GM23248 (cell line): Measurements from ENCODE around the gene PADI1. TPM values are rescaled to one million over a fixed set of nuclear protein-coding genes. Genes with fewer than 3 reads are reported as not detected.
"Not testable (repeated sequence)": the region's sequence is repeated elsewhere in the genome, so short reads cannot be mapped to it uniquely, and the experiment has no call there.

Experiments used
- DNase-seq: peaks from one replicate; pipeline ENCODE4 v3.0.0-alpha.2; 2015
- H2AFZ ChIP-seq: fragments of 200-600 bp; sonication (generic); 2 replicates; pipeline ENCODE4 v1.6.1; 2016; ENCODE audit warnings: antibody characterized with exemption
- H3F3A ChIP-seq: fragments of 200-600 bp; sonication (generic); 2 replicates; pipeline ENCODE4 v1.6.1; 2016; ENCODE audit warnings: mild to moderate bottlenecking, antibody characterized with exemption, mixed run types; ENCODE audit not compliant: insufficient read depth
- H3K27ac ChIP-seq: fragments of 200-600 bp; sonication (generic); 2 replicates; pipeline ENCODE4 v1.5.1; 2016; ENCODE audit warnings: mild to moderate bottlenecking
- H3K27me3 ChIP-seq: fragments of 200-600 bp; sonication (generic); replicated peaks from 2 replicates; pipeline ENCODE4 v1.6.1; 2016; ENCODE audit warnings: mild to moderate bottlenecking; ENCODE audit not compliant: insufficient read depth
- H3K36me3 ChIP-seq: fragments of 200-600 bp; sonication (generic); 2 replicates; pipeline ENCODE4 v1.6.1; 2016; ENCODE audit warnings: low read depth, mild to moderate bottlenecking
- H3K4me1 ChIP-seq: fragments of 200-600 bp; sonication (generic); 2 replicates; pipeline ENCODE4 v1.6.1; 2016; ENCODE audit warnings: mild to moderate bottlenecking; ENCODE audit not compliant: insufficient read depth
- H3K4me2 ChIP-seq: fragments of 200-600 bp; sonication (generic); one replicate; pipeline ENCODE4 v1.6.1; 2016; ENCODE audit warnings: mild to moderate bottlenecking; ENCODE audit not compliant: unreplicated experiment
- H3K4me3 ChIP-seq: fragments of 200-600 bp; sonication (generic); 2 replicates; pipeline ENCODE4 v1.5.1; 2016; ENCODE audit warnings: mild to moderate bottlenecking
- H3K79me2 ChIP-seq: fragments of 200-600 bp; sonication (generic); 2 replicates; pipeline ENCODE4 v1.6.1; 2016; ENCODE audit warnings: mild to moderate bottlenecking; ENCODE audit not compliant: insufficient read depth
- H3K9ac ChIP-seq: fragments of 200-600 bp; sonication (generic); 2 replicates; pipeline ENCODE4 v1.6.1; 2016; ENCODE audit warnings: mild to moderate bottlenecking
- H3K9me2 ChIP-seq: fragments of 200-600 bp; sonication (generic); 2 replicates; pipeline ENCODE4 v1.6.1; 2016; ENCODE audit warnings: mixed run types, mild to moderate bottlenecking, moderate library complexity; ENCODE audit not compliant: insufficient read depth
- H3K9me3 ChIP-seq: fragments of 200-600 bp; sonication (generic); one replicate; pipeline ENCODE4 v1.6.1; 2017; ENCODE audit warnings: low read depth
- H4K20me1 ChIP-seq: fragments of 200-600 bp; sonication (generic); 2 replicates; pipeline ENCODE4 v1.6.0; 2016; ENCODE audit not compliant: insufficient read depth
- EZH2 ChIP-seq: fragments of 200-600 bp; sonication (generic); IDR thresholded peaks from 2 replicates; pipeline ENCODE4 v1.6.1; 2018; ENCODE audit warnings: antibody characterized with exemption, mild to moderate bottlenecking; ENCODE audit not compliant: insufficient read depth, poor library complexity, severe bottlenecking
- EZH2phosphoT487 ChIP-seq: fragments of 200-600 bp; sonication (generic); IDR thresholded peaks from 2 replicates; pipeline ENCODE4 v1.6.1; 2018; ENCODE audit warnings: antibody characterized with exemption, moderate library complexity, mild to moderate bottlenecking, low read depth; ENCODE audit not compliant: insufficient read depth
- WGBS, 2 experiments: methylation state at CpG; one replicate each; pipeline ENCODE4 v1.1.6; 2015 to 2017; ENCODE audit warnings: low lambda C conversion rate in 2 of 2, low coverage in 1 of 2; ENCODE audit errors: missing lambda C conversion rate in 2 of 2; 5-methylcytosine and 5-hydroxymethylcytosine counted together
- in situ Hi-C: fragments of 300-500 bp; cut with MboI; formaldehyde crosslinking; loops from 2 replicates; pipeline ENCODE4 v1.15.0; 2020
- polyA plus RNA-seq: library from polyadenylated mRNA; unstranded; fragments of >200 nt; fragmentation: Nextera tagmentation; extraction: Ambion mirVana; gene quantifications from 2 replicates; pipeline ENCODE4 v1.2.1, GENCODE V29; 2016
- total RNA-seq: library from RNA; depleted of rRNA; stranded (reverse); fragments of >200 nt; shearing (Covaris generic); gene quantifications from 2 replicates; pipeline ENCODE4 v1.2.3, GENCODE V29; 2014

PADI1 gene
- total and polyA plus RNA-seq, 2 experiments from 2014 or later = under 0.01 to 0.14 TPM

DNA sequence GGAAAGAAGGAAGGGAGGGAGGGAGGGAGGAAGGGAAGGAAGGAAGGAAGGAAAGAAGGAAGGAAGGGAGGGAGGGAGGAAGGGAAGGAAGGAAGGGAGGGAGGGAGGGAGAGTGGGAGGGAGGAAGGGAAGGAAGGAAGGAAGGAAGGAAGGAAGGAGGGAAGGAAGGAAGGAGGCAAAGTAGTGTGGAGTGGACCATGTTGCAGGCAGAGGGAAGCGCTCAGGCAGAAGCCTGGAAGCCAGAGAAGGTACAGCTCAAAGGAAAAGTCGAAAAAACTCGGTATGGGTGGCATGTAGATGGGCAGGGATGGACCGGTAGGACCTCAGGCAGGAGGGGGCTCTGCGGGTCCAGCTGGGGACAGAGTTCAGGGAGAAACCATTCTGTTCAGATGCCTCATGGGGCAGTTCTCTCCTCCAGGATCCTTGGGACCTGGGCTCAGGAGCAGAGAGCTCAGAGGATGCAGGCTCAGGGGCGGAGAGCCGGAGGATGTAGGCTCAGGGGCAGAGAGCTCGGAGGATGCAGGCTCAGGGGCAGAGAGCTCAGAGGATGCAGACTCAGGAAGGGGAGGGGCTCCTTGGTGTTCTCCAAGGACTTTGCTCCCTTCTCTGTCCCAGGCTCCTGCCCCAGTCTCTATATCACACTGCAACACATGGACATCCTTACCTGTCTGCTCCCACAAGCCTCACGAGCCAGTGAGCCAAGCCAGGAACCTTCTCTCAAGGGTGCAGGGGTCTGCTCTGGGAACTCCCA, 30.4 kb downstream of the PADI1 start:
- no peak for DNase-seq
- no peaks in the 10 kb centered on the region for H4K20me1 ChIP-seq
- in situ Hi-C loops = loop anchor here (5.0 kb wide), 1 partner anchor 108 kb away; no protein-coding TSS in a partner anchor
- H3K4me1 ChIP-seq = peaks cover 25% of the 10 kb centered on the region
- H3K9me3 ChIP-seq = no peaks in the 10 kb centered on the region
- H3K27ac ChIP-seq = no peak overlapping the region
- no peak overlapping the region for H3K4me2 ChIP-seq
- TF ChIP-seq EZH2 (no peak), EZH2phosphoT487 (no peak)
- H3K9ac ChIP-seq = no peak overlapping the region
- no peaks in the 10 kb centered on the region for H3K27me3 ChIP-seq
- no peak overlapping the region for H2AFZ ChIP-seq
- H3K9me2 ChIP-seq = no peaks in the 10 kb centered on the region
- H3K4me3 ChIP-seq = no peak overlapping the region
- no peaks in the 10 kb centered on the region for H3K36me3 ChIP-seq
- WGBS, 2 experiments = 88 to 90% methylated on average over 8 to 9 of the region's 9 CpGs
- no peaks in the 10 kb centered on the region for H3K79me2 ChIP-seq
- H3F3A ChIP-seq = peaks cover 20% of the 10 kb centered on the region

DNA sequence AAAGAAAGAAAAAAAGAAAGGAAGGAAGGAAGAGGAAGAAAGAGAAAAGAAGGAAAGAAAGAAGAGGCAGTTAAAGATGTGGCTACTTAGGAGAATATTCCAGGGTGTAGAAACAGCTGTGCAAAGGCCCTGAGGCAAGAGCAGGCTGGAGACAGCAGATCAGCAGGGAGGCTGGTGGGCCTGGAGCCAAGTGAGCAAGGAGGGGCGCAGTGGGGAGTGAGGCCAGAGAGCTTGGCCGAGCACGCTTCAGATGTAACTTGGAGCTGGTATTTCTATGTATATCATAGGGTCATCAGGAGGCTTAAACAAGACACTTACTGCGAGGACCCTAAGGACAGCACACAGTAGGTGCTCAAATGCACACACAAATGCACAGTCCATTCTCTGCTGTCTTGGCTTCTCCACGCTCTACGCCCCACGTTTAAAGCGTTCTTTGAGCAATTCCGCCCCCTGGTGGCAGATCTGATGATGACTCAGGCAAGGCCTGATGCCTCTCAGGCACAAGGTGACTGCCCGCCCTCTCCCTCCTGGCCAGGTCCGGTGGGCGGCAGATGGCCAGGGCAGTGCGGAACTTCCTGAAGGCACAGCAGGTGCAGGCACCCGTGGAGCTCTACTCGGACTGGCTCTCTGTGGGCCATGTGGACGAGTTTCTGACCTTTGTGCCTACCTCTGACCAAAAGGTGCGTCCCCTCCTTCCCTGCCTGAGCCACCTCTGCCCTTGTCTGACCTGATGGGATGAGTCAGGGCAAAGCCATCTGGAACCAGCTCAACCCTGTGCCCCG, 32.0 kb downstream of the PADI1 start:
- peaks cover 25% of the 10 kb centered on the region for H3K4me1 ChIP-seq
- H3K4me2 ChIP-seq = no peak overlapping the region
- H3F3A ChIP-seq = peaks cover 18% of the 10 kb centered on the region
- H3K4me3 ChIP-seq = no peak overlapping the region
- H3K79me2 ChIP-seq = no peaks in the 10 kb centered on the region
- peak; percentile 83 for DNase-seq
- H3K9me3 ChIP-seq = no peaks in the 10 kb centered on the region
- H3K36me3 ChIP-seq = no peaks in the 10 kb centered on the region
- in situ Hi-C loops = loop anchor here (5.0 kb wide), 1 partner anchor 110 kb away; no protein-coding TSS in a partner anchor
- H3K27me3 ChIP-seq = no peaks in the 10 kb centered on the region
- H4K20me1 ChIP-seq = no peaks in the 10 kb centered on the region
- WGBS, 2 experiments = 25 to 28% methylated on average over 17 to 18 of the region's 18 CpGs
- no peak overlapping the region for H2AFZ ChIP-seq
- H3K9ac ChIP-seq = no peak overlapping the region
- TF ChIP-seq EZH2 = no peak
- TF ChIP-seq EZH2phosphoT487 = no peak
- no peaks in the 10 kb centered on the region for H3K9me2 ChIP-seq
- H3K27ac ChIP-seq = no peak overlapping the region

DNA sequence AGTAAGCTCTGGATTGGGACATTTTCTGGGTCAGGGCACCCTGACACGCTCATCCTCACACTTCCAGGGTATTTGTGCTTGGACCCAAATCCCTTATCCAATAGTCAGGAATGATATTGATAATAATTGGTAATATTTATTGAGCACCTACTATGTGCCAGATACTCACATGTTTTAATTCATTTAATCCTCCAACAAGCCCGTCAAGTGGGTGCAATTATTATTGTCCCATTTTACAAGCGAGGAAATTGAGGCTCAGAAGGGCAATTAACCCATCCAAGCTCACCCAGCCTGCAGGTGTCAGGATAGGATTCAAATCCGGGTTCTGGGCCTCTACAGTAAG, 32.6 kb downstream of the PADI1 start:
- H3K4me1 ChIP-seq = peaks cover 21% of the 10 kb centered on the region
- no peaks in the 10 kb centered on the region for H4K20me1 ChIP-seq
- 74 to 84% methylated on average over 4 of the region's 4 CpGs for WGBS, 2 experiments
- no peak overlapping the region for H3K9ac ChIP-seq
- no peaks in the 10 kb centered on the region for H3K79me2 ChIP-seq
- no peaks in the 10 kb centered on the region for H3K36me3 ChIP-seq
- no peaks in the 10 kb centered on the region for H3K9me2 ChIP-seq
- no peak overlapping the region for H3K4me2 ChIP-seq
- no peaks in the 10 kb centered on the region for H3K9me3 ChIP-seq
- peaks cover 12% of the 10 kb centered on the region for H3F3A ChIP-seq
- H3K27me3 ChIP-seq = no peaks in the 10 kb centered on the region
- no peak overlapping the region for H3K27ac ChIP-seq
- no peak overlapping the region for H3K4me3 ChIP-seq
- in situ Hi-C loops = loop anchor here (5.0 kb wide), 1 partner anchor 110 kb away; no protein-coding TSS in a partner anchor
- DNase-seq = no peak
- TF ChIP-seq EZH2phosphoT487 = no peak
- TF ChIP-seq EZH2 = no peak
- no peak overlapping the region for H2AFZ ChIP-seq

DNA sequence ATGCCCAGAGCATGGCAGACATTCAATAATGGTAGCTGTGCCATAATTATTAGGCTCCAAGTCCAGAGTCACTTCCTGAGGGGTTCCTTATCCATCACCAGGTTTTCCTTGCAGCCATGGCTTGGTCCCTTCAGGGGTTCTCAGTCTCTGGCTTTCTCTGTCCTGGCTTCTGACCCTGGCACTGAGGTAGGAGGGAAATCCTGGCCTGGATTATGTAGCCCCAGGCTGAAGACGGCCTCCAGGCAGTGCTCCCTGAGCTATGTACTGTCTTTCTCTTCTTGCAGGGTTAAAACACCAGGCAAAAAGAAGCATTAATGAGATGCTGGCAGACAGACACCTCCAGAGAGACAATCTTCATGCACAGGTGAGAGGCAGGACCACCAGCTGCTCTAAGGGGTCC, 34.5 kb downstream of the PADI1 start:
- no peak overlapping the region for H3K9ac ChIP-seq
- DNase-seq = peak; percentile 83
- no peak overlapping the region for H3K4me2 ChIP-seq
- H4K20me1 ChIP-seq = no peaks in the 10 kb centered on the region
- no peak overlapping the region for H2AFZ ChIP-seq
- no peak overlapping the region for H3K27ac ChIP-seq
- peaks cover 3% of the 10 kb centered on the region; the same call in 1 of the 2 replicates for H3K4me1 ChIP-seq
- in situ Hi-C loops = loop anchor here (5.0 kb wide), 1 partner anchor 112 kb away; no protein-coding TSS in a partner anchor
- H3K27me3 ChIP-seq = no peaks in the 10 kb centered on the region
- H3K79me2 ChIP-seq = no peaks in the 10 kb centered on the region
- no peak overlapping the region for H3K4me3 ChIP-seq
- H3K36me3 ChIP-seq = no peaks in the 10 kb centered on the region
- no peaks in the 10 kb centered on the region for H3K9me2 ChIP-seq
- peaks cover 3% of the 10 kb centered on the region; the same call in 1 of the 2 replicates for H3F3A ChIP-seq
- no peak for TF ChIP-seq EZH2phosphoT487
- WGBS, 2 experiments = 47 to 73% methylated on average over 1 of the region's 1 CpG
- H3K9me3 ChIP-seq = no peaks in the 10 kb centered on the region

DNA sequence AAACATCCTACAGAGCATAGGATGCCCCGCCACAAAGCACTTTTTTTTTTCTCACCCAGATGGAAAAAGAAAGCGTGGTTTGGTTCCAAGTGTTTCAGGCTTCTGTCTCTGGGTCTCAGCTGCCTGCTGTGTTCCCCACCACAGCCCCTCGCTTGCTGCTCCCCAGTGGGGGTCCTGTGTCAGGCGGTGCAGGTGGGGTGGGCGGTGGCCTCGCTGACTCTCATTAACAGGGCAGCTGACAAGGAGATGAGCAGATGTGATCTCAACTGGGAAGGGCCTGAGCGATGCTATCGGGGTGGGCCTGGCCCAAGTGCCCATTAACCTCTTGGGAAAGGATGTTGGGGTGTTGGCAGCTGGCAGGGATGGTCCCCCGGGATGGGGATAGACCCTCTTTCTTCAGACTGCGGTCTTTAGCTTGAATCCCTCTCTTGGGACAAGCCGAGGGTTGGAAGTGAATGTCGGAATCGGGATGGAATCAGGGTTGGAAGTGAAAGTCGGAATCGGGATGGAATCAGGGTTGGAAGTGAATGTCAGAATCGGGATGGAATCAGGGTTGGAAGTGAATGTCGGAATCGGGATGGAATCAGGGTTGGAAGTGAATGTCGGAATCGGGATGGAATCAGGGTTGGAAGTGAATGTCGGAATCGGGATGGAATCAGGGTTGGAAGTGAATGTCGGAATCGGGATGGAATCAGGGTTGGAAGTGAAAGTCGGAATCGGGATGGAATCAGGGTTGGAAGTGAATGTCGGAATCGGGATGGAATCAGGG, 36.3 kb downstream of the PADI1 start:
- H3K9me3 ChIP-seq, in situ Hi-C loops, H2AFZ ChIP-seq, H3K4me1 ChIP-seq, H3F3A ChIP-seq, DNase-seq, H3K27ac ChIP-seq, H3K4me2 ChIP-seq, H3K36me3 ChIP-seq, H3K9ac ChIP-seq, H3K27me3 ChIP-seq, H3K79me2 ChIP-seq, H3K9me2 ChIP-seq, H3K4me3 ChIP-seq, H4K20me1 ChIP-seq: not testable (repeated sequence)
- 54 to 57% methylated on average over 14 to 28 of the region's 28 CpGs for WGBS, 2 experiments

DNA sequence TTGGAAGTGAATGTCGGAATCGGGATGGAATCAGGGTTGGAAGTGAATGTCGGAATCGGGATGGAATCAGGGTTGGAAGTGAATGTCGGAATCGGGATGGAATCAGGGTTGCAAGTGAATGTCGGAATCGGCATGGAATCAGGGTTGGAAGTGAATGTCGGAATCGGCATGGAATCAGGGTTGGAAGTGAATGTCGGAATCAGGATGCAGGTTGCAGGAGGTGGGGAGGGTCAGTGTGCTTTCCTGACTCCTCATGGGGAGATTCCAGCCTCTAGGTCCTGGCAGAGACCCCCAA, 36.8 kb downstream of the PADI1 start:
- H2AFZ ChIP-seq, H3K27me3 ChIP-seq, H3K36me3 ChIP-seq, in situ Hi-C loops, H3K9ac ChIP-seq, H3K9me2 ChIP-seq, H3K79me2 ChIP-seq, H4K20me1 ChIP-seq, H3K4me2 ChIP-seq, H3K9me3 ChIP-seq, H3K4me3 ChIP-seq, H3F3A ChIP-seq, DNase-seq, H3K4me1 ChIP-seq, H3K27ac ChIP-seq: not testable (repeated sequence)
- whole genome bisulfite sequencing, 2 experiments = 84 to 100% methylated on average over 5 to 11 of the region's 11 CpGs
